ENCODE measurements around the gene PILRA. TPM values are rescaled to one million over a fixed set of nuclear protein-coding genes. Genes with fewer than 3 reads are reported as not detected.
A peak's percentile ranks its signal among the peaks of the same experiment; 100 is the strongest.

The PILRA gene
- total and polyA plus RNA-seq, 2 of the 8 experiments (the other 6 are each of a cell fraction or from before 2014, with no cell fraction given), result 7.6 to 10.6 TPM

DNA sequence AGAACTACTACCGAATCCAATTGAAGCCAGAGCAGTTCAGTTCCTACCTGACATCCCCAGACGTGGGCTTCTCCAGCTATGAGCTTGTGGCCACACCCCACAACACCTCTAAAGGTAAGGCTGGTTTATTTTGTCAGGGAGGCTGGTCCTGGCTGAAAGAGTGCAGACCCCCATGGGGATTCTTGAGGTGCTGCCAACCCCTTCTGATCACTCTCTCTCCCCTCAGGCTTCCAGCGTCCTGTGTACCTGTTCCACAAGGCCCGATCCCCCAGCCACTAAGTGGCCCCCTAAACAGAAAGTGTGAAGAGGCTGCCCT lies 59.9 kb downstream of the PILRA start:
- Histone ChIP-seq H3K4me3 (ENCODE audit: extremely low read depth in 1 of 4, insufficient read depth in 2 of 4, low read depth in 3 of 4, low read length in 4 of 4) (no peak overlapping the region), H3K23ac (ENCODE audit: insufficient read length) (no peak overlapping the region), H3K9ac (replicated peaks in 1 of 4; ENCODE audit: extremely low read depth in 1 of 4, low read depth in 3 of 4, low read length in 3 of 4) (no peak overlapping the region), H2BK120ac (replicated peaks; ENCODE audit: low read depth, low read length) (no peak overlapping the region), H3K79me1 (ENCODE audit: low read depth, low read length) (peaks cover 2% of the 10 kb centered on the region), H3K36me3 (ENCODE audit: control insufficient read depth in 2 of 4, insufficient read depth in 4 of 4, low read length in 3 of 4) (peaks cover 2 to 44% (median 18%) of the 10 kb centered on the region in 4 experiments; a peak in 6 of 8 replicates), H2BK20ac (ENCODE audit: low read length) (no peak overlapping the region), H3K18ac (ENCODE audit: extremely low read depth, low read length) (no peak overlapping the region), H4K91ac (replicated peaks; ENCODE audit: insufficient read length, low read length) (no peak overlapping the region), H3K79me2 (ENCODE audit: control insufficient read depth in 1 of 2, insufficient read depth in 2 of 2, low read length in 2 of 2) (peaks cover 0 to 49% of the 10 kb centered on the region in 2 experiments; a peak in 3 of 4 replicates), H3K4ac (replicated peaks; ENCODE audit: insufficient read length, low read depth, low read length) (no peak overlapping the region), H3K27me3 (replicated peaks in 1 of 4; ENCODE audit: control insufficient read depth in 3 of 4, extremely low read depth in 1 of 4, insufficient read depth in 3 of 4, low read length in 3 of 4) (no peaks in the 10 kb centered on the region), H2BK15ac (ENCODE audit: low read length) (no peak overlapping the region), H3K9me3 (ENCODE audit: insufficient read depth in 2 of 2, low read depth in 1 of 2, low read length in 1 of 2) (no peaks in the 10 kb centered on the region), H4K20me1 (replicated peaks in 1 of 2; ENCODE audit: control insufficient read depth in 1 of 2, insufficient read depth in 2 of 2, low read length in 2 of 2) (peaks cover 8% of the 10 kb centered on the region in 2 experiments), H2AK5ac (ENCODE audit: low read depth, low read length) (no peak overlapping the region), H3K4me2 (ENCODE audit: insufficient read depth in 1 of 2, low read depth in 2 of 2, low read length in 2 of 2) (no peak overlapping the region; a peak in 1 of 4 replicates), H2BK12ac (ENCODE audit: low read depth, low read length) (no peak overlapping the region), H3K56ac (replicated peaks; ENCODE audit: insufficient read length, low read depth, low read length) (no peak overlapping the region), H3K27ac (ENCODE audit: low read depth, low read length) (no peak overlapping the region), H2AFZ (ENCODE audit: low read length) (no peak overlapping the region), H4K5ac (ENCODE audit: insufficient read length, low read depth, low read length) (no peak overlapping the region), H3K23me2 (ENCODE audit: low read depth, low read length) (peaks cover 8% of the 10 kb centered on the region; the same call in 1 of the 2 replicates), H3K14ac (ENCODE audit: insufficient read length) (no peak overlapping the region), H4K8ac (ENCODE audit: extremely low read depth, insufficient read depth, low read length) (peak overlapping the region; percentile 11; the same call in 1 of the 2 replicates), H2BK5ac (ENCODE audit: low read depth, low read length) (no peak overlapping the region; the same call in 1 of the 2 replicates), H3K4me1 (replicated peaks in 1 of 4; ENCODE audit: control insufficient read depth in 3 of 4, insufficient read depth in 4 of 4, low read length in 3 of 4) (peaks cover 4 to 17% (median 10%) of the 10 kb centered on the region in 4 experiments)
- TF ChIP-seq SRF (IDR thresholded peaks at IDR 0.05; ENCODE audit: low read depth, low read length), result no peak
- no peak for TF ChIP-seq BCL11A (IDR thresholded peaks at IDR 0.05; ENCODE audit: low read depth in 2 of 2, low read length in 2 of 2)
- TF ChIP-seq, protein P1, sequence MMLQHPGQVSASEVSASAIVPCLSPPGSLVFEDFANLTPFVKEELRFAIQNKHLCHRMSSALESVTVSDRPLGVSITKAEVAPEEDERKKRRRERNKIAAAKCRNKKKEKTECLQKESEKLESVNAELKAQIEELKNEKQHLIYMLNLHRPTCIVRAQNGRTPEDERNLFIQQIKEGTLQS (IDR thresholded peaks at IDR 0.05; ENCODE audit: insufficient read depth, low read depth, low read length), result no peak
- TF ChIP-seq BACH1 (IDR thresholded peaks at IDR 0.05; ENCODE audit: low read length), result no peak
- no peak for TF ChIP-seq KDM5A (IDR thresholded peaks at IDR 0.05; ENCODE audit: low read length)
- TF ChIP-seq CEBPB (IDR thresholded peaks at IDR 0.05; ENCODE audit: low read depth, low read length), result no peak
- TF ChIP-seq SIX5 (IDR thresholded peaks at IDR 0.05; ENCODE audit: low read depth, low read length), result no peak
- TF ChIP-seq EZH2 (IDR thresholded peaks at IDR 0.05; ENCODE audit: low read depth, low read length, severe bottlenecking), result no peak
- peak in 1 of 2 experiments; percentile 46; a peak in 1 of 3 replicates for TF ChIP-seq POLR2A (IDR thresholded peaks at IDR 0.05; ENCODE audit: control extremely low read depth in 1 of 2, low read depth in 2 of 2, low read length in 2 of 2)
- WGBS, 2 experiments (ENCODE audit: extremely low coverage in 1 of 2, insufficient coverage in 1 of 2, insufficient read length in 1 of 2, insufficient replicate concordance in 2 of 2, low coverage in 1 of 2, low lambda C conversion rate in 2 of 2, missing lambda C conversion rate in 1 of 2), result 82% methylated on average over 4 of the region's 4 CpGs; no CpG with 5 or more reads in 1 of the 2 experiments
- ChIA-PET CTCF (ENCODE audit: partially characterized antibody) (interaction anchor here (1.3 to 2.7 kb wide), 3 partner anchors 11 to 26 kb away, joined by 3 to 9 read pairs (median 8); no protein-coding TSS in a partner anchor), POLR2A (ENCODE audit: partially characterized antibody) (interaction anchor here (1.0 to 5.2 kb wide), 2 partner anchors 19 to 68 kb away, joined by 3 to 55 read pairs; no protein-coding TSS in a partner anchor)
- no peak for DNase-seq (ENCODE audit: low read depth in 1 of 2, low spot score in 2 of 2)
- no peak for FAIRE-seq
